Fibroblast of villous mesenchyme (primary cell): ENCODE measurements around the gene MCEMP1. TPM values are rescaled to one million over a fixed set of nuclear protein-coding genes. Genes with fewer than 3 reads are reported as not detected.

Source experiments
- DNase-seq: peaks from one replicate; pipeline ENCODE4 v3.0.0-alpha.2; 2010; ENCODE audit warnings: low read depth
- H3K4me3 ChIP-seq: 2 replicates; pipeline ENCODE4 v1.5.1; 2011; ENCODE audit warnings: low read depth, mild to moderate bottlenecking, low read length
- total RNA-seq: library from RNA; depleted of rRNA; stranded (reverse); fragments of >200 nt; gene quantifications from 2 replicates; pipeline ENCODE4 v1.2.3, GENCODE V29; 2012
- TF ChIP-seq, protein P1 (sequence below): IDR thresholded peaks from 2 replicates; pipeline ENCODE4 v1.5.1; 2012; ENCODE audit warnings: low read depth, mild to moderate bottlenecking, low read length; ENCODE audit not compliant: insufficient read depth

Gene MCEMP1
- total RNA-seq, 1 donor: not detected

DNA sequence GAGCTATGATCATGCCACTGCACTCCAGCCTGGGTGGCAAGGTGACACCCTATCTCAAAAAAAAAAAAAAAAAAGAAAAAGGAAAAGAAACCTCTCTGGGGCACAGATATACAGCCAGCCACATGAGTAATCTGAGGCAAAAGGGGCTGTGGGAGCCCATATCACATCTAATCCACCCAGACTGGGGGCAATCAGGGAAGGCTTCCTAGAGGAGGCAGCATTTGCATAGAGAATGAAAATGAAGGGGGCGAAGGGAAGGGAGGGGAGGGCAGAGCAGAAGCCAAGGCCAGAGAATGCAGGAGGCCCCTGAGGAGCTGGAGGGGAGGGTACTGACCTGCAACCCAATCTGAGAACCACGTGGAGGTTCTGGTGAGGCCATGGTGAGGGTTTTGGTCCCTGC, 26.7 kb upstream of the MCEMP1 start:
- no peak overlapping the region for H3K4me3 ChIP-seq
- TF ChIP-seq, protein P1, sequence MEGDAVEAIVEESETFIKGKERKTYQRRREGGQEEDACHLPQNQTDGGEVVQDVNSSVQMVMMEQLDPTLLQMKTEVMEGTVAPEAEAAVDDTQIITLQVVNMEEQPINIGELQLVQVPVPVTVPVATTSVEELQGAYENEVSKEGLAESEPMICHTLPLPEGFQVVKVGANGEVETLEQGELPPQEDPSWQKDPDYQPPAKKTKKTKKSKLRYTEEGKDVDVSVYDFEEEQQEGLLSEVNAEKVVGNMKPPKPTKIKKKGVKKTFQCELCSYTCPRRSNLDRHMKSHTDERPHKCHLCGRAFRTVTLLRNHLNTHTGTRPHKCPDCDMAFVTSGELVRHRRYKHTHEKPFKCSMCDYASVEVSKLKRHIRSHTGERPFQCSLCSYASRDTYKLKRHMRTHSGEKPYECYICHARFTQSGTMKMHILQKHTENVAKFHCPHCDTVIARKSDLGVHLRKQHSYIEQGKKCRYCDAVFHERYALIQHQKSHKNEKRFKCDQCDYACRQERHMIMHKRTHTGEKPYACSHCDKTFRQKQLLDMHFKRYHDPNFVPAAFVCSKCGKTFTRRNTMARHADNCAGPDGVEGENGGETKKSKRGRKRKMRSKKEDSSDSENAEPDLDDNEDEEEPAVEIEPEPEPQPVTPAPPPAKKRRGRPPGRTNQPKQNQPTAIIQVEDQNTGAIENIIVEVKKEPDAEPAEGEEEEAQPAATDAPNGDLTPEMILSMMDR: no peak
- no peak for DNase-seq

DNA sequence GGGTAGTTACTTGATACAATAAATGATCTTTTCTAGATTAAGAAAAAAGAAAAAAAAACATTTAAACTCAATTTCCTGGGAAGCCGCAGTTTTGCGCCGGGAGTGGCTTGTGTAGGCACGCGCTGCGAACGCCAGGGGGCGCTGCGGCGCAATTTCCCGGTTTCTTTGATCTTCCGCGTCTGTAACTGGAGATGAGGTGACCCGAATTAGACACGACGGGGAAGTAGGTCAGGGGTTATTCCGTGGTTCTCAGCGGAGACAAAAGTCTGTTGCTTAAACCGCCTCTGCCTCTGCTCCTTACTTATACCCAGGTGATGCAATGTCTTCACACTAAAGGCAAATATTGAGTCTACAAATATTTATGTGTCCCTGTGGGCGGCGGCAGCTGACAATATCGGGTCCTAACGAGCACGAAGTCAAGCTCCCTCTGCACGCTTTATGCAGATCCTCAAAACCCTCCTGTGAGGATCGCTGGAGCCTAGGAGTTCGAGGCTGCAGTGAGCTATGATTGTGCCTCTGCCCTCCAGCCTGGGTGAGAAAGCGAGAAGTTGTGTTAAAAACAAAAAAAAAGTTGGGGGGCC, 24.7 kb upstream of the MCEMP1 start:
- H3K4me3 ChIP-seq: peak overlapping the region; percentile 33
- DNase-seq: peak; percentile 88
- TF ChIP-seq, protein P1: peak; percentile 88

DNA sequence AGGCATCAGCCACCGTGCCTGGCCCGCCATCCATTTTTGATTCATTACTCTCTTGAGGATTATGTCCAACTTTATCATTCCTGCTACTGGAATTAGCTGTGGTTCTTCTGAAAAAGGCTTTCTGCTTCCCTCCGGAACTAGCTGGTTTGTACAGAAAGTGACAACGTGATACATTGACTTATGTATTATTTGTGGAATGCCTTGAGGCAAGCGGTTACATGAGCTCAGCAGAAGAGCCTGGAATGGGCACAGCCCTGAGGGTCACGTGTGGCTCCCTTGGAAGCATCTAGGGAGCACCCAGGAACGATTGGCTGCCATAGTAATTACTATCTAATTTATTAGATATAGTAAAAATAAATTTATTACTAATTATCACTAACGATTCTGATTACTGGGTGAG, 22.5 kb upstream of the MCEMP1 start:
- TF ChIP-seq, protein P1: no peak
- no peak for DNase-seq
- no peak overlapping the region for H3K4me3 ChIP-seq

DNA sequence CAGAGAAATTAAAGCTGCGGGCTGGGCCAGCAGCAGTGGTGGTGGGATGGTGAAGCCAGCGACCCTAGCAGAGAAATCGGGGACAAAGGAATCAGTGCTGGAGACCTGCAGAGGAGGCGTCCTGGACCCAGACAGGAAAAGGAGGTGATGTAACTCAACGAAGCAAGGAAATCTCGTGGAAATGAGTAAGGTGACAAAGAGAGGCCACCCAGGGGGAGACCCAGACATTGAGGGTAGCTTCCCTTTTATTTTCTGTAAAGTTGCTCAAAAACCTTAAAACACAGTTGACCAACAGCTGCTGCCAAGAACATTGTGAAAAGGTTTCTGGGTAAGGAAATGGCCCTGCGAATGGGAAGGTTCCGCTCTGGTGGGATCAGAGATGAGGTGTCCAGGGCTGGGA, 21.3 kb upstream of the MCEMP1 start:
- no peak overlapping the region for H3K4me3 ChIP-seq
- TF ChIP-seq, protein P1: no peak
- no peak for DNase-seq

DNA sequence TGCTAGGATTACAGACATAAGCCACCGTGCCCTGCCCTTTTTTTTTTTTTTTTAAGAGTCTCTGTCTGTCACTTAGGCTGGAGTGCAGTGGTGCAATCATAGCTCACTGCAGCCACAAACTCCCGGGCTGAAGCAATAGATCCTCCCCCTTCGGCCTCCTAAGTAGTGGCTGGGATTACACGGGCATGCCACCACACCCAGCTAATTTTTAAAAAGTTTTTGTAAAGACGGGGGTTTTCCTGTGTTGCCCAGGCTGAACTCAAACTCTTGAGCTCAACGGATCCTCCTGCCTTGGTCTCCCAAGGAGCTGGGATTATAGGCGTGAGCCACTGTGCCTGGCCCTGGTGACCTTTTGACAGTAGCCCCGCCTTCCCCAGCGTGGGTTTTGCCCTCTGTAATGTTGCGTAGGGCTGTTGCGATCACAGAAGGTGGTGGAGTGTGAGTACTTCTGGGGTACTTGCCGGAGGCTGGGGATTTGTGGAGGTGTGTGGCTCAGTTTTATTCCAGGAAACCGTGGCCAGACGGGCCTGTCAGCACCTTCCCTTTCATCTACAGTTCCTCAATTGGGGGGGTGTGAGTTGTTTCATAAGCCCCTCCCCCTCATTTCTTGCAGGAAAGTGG, 19.6 kb upstream of the MCEMP1 start:
- peak; percentile 58 for DNase-seq
- TF ChIP-seq, protein P1: no peak
- H3K4me3 ChIP-seq: no peak overlapping the region

DNA sequence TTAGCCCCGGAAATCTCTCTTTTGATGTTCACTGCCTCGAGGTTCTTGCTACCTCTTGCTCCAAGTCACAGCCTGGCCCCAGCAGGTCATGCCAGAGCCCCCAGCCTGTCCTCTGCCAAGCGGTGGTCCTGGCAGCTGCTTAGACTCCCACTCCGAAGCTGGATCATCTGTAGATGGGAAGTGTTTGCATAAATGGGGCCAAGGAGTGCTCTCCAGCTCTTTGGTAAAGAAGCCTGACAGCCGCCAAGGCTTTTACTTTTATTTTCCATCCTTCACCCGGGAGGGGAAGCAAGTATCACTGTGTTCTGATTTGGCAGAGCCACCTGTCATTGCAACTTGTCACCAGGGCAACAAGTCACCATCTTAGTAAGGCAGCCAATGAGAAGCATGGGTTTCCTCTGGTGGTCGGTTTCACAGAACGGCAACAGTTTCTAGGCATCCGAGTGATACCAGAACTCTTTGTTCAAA, 18.6 kb upstream of the MCEMP1 start:
- DNase-seq: no peak
- no peak overlapping the region for H3K4me3 ChIP-seq
- TF ChIP-seq, protein P1: no peak
